ENCODE data around the gene SAP130.

The SAP130 gene

GRCh38 chr2:128027801-128028667, at the start of gene SAP130:
SAP130 (minus strand) TSS chr2:128028059; CDS start chr2:128026292, 1,767 bp downstream.
- peak; percentile 92 for DNase-seq

DNA sequence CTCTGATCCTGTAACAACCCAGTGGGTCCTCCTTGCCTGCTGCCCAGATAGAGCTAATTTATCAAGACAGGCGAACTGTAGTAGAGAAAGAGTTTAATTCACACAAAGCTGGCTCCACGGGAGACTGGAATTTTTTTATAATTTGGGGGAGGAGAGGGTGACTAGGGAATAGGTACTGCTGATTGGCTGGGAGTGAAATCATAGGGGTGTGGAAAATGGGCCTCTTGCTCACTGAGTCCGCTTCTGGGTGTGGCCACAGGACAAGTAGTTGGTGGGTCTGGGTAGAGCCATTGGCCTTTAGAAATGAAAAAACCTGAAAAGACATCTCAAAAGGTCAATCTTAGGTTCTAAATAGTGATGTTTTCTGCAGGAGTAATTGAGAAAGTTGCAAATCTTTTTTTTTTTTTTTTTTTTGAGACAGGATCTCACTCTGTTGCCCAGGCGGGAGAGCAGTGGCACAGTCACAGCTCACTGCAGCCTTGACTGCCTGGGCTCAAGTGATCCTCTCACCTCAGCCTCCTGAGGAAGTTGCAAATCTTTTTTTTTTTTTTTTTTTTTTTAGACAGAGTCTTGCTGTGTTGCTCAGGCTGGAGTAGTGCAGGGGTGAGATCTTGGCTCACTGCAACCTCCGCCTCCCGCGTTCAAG, 48.7 kb upstream of the SAP130 start:
- DNase-seq: no peak

DNA sequence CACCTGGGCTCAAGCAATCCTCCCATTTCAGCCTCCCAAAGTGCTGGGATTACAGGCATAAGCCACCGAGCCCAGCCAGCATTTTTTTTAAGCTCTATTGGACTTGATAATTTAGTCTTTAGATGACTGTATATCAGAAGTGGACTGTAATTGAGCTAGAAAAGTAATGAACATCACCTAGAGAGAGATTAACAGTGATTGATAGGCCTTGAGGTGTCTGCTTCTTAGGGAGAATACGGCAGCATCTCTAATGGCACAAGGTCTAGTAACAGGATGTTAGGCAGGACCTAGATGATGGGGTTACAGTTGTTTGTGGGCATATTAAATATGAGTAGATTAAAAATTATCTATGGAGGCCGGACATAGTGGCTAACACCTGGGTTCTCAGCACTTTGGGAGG, 45.4 kb upstream of the SAP130 start:
- no peak for DNase-seq

GRCh38 chr2:128069769-128070168, 41.9 kb upstream of the SAP130 start:
- DNase-seq: no peak

DNA sequence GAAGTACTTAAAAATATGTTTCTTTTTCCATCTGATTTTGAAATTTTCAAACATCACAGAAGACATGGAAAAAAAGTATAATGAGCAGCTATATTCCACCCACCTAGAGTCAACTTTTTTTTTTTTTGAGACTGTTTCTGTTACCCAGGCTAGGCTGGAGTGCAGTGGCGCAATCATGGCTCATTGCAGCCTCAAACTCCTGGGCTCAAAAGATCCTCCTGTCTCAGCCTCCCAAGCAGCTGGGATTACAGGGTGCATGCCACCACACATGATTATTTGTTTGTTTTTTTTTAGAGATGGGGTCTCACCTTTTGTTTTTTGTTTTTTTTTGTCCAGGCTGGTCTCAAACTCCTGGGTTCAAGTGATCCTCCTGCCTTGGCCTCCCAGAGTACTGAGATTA, 36.5 kb upstream of the SAP130 start:
- DNase-seq: no peak

DNA sequence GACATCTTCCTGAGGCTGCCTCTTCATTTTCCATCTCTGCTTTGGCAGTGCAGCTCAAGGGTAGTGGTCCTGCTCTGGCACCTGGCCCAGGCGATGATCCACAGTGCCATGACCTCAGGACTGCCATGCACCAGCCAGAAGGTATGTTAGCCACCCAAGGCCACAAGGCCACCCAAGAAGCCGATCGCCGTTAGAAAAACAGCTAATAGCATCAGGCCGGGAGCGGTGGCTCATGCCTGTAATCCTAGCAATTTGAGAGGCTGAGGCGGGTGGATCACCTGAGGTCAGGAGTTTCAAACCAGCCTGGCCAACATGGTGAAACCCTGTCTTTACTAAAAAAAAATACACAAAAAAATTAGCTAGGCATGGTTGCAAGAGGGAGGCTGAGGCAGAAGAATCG, 34.7 kb upstream of the SAP130 start:
- no peak for DNase-seq

DNA sequence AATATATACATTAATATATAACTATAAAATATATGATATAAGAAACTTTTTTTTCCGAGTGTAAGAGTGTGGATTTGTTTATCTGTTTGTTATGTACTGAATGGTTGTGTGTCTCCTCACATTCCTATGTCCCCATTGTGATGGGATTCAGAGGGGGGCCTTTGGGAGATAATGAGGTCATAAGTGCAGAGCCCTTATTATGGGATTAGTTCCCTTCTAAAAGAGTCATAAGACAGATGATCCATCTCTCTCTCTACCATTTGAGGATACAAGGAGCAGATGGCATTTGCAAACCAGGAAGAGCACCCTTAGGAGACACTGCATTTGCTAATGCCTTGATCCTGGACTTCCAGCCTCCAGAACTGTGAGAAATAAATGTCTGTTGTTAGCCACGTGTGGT, 30.3 kb upstream of the SAP130 start:
- no peak for DNase-seq

GRCh38 chr2:128057334-128057733, 29.5 kb upstream of the SAP130 start:
- no peak for DNase-seq

- no peak for DNase-seq
Observed at GRCh38 chr2:128054104-128054885, 26.4 kb upstream of the SAP130 start.

- no peak for DNase-seq
Observed at GRCh38 chr2:128053331-128053730, 25.5 kb upstream of the SAP130 start.

- DNase-seq: no peak
Observed at GRCh38 chr2:128043041-128043440, 15.2 kb upstream of the SAP130 start.

DNA sequence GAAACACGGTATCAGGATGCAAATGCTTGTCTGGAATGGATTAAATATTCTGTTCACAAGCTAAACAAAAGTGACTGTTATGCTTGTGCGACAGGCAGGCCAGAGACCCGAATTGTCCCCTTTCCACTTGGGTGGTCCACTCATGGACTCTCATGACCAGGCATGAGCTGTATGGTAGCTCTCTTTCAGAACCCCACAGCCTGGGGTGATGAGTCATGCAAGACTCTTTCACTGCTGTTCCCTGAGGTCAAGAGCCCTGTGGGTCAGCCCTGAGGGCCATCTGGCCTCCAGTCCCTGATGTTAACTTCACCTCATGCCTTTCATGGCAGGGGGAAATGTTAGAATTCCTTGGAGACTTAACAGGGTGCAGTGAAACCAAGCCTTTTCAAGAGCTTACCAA, 13.7 kb upstream of the SAP130 start:
- DNase-seq: no peak

DNA sequence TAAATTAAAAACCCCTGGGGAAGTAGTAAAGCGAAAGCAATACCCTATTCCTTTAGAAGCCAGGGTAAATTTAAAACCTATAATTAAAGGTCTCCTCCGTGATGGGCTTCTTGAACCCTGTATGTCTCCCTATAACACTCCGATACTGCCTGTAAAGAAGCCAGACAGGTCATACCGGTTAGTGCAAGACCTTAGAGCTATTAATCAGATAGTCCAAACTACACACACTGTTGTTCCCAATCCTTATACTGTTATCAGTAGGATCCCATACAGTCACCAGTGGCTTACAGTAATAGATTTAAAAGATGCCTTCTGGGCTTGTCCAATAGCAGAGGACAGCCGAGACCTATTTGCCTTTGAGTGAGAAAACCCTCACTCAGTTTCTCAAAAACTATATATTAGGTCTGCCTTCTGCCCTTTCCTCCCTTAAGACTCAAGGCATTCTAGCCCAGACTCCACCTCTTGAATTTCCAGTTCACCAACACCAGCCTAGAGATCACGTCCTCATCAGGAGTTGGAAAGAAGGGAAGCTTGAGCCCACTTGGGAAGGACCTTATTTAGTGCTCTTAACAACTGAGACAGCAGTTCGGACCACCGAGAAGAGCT, 12.4 kb upstream of the SAP130 start:
- DNase-seq: no peak

DNA sequence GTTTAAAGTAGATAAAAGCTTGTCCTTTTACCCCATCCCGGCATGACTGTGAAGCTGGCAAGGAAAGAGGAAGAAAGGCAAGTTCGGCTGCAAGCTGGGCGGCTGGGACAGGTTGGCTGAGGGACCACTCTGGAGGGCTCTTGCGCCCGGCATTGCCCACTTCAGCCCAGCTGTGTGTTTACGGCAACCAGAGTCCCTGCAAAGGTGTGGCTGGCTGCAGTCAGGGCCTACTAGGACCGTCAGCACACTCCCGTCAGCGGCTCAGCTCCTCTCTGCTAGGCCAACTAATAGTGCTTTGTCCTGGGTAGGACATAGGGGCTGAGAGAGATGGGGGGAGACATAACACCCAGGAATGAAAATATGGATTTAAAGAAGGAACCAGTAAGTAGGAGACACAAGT, 11.7 kb upstream of the SAP130 start:
- DNase-seq: no peak

- DNase-seq: no peak
Observed at GRCh38 chr2:128038411-128038810, 10.6 kb upstream of the SAP130 start.

DNA sequence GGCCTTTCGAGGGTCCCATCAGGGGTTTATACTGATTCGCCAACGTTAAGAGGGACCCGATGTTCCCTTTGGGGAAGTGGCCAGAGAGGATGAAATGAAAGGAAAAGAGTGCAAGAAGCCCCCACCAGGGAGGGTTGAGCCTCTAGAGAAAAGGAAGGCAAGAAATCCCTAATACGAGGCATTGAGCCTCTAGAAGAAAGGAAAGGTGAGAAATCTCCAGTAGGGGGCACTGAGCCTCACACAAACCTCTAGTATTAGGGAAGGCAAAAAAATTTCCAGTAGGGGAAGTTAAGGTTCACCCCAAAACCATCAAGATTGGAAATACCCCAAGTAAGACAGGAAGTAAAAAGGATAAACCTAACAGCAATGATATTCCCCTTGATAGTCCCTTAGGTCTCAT, 9.8 kb upstream of the SAP130 start:
- no peak for DNase-seq

DNA sequence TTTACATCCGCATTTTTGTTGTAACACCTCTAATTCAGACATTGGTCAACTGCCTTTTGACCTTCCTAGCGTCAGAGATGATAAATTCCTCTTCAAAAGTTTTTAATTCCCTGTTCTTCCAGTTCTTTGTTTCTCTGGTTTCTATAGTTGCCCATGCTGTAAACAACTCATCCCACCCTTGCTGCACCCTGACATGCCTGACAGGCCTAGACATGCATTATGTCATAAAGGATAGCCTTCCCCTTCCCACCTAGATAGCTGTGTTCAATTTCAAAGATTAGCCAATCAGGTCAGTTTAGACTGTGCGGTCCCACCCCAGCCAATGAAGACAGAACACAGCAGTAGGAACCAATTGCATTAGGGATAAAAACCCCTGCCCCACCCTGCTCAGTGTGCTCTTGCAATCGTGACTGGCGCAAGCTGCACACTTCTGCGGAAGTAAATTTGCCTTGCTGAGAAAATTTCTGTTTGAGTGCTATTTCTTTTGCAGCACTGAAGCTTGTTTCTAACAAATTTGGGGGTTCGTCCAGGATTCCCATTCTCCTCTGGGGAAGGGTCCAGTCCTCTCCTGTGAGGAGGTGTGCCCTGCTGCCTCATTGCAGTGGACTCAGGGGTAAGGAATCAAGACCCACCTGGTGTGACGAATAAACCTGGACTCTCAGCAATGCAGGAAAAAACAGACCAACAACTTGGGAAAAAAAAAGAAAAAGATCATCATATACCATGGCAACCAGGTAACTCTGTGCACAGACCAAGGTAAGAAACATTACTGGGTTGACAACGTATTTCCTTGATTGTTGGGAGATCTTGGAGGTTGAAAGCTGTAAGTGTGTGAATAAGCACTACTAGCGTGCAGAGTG, 9.1 kb upstream of the SAP130 start:
- no peak for DNase-seq

- DNase-seq: no peak
Observed at GRCh38 chr2:128032092-128032491, 4.2 kb upstream of the SAP130 start.

- DNase-seq: no peak
Observed at GRCh38 chr2:128028668-128029054, 802 bp upstream of the SAP130 start.

DNA sequence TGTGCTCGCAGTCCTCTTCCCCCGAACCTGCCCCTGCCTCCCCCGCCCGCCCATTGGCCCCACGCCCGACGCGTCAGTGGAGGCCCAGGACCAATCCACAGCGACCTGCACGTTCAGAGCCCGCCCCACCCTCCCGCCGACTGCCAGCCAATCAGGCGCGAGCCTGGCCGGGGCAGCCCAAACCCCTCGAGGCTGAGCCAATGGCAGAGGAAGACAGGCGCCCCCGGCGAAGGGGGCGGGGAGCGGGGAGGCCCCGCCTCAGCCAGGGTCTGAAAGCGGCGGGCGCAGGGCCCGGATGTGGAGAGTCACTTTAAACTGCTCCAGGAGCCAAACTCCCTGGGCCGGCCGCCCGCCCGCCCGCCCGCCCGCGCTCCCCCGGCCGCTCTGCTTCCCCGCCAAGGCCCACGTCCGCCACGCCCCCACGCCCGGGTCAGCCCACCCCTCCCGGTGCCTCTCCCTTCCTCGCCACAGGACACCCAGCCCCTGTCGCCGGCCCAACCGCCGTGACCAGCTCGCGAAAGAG, 520 bp downstream of the SAP130 start:
- DNase-seq: peak; percentile 97

DNA sequence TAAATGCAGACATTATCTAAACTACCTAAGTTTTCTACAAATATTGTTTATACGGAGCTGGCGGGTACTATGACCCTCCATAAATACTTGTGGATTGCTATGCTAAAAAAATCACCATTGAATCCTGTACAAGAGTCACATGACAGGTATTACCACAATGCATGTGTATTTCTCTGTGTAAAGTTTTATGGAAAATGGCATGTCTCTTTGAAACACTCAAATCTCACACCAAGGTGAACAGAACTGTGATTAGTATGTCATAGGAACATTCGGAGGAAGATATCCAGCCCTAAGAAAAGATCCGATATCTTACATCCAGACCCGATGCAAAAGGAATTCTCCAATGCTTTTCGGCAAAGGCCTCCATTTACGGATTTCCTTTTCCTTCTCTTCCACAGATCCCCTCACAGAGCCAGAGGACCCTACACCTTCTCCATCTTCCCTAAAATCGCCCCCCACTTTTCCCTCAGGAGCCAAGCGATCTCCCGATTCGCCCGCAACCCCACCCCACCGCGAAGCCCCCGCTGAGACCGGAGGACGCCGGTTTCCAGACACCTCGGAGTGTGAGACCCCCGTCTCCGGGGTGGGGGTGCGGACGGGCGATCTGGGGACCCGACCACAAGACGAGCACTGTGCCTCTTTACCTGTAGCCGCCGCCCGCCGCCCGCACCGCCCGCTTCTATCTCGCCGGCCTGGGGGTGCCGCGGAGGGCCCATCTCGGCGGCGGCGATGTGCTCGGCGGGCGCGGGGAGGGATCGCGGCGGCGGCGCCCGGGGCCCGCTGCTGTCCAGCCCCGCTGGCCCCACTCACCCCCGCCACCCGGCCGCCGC, 1.2 kb downstream of the SAP130 start:
- DNase-seq: no peak

Data from NCI-H1436 (cell line).